ENCODE results near the gene PLAA.

Gene PLAA

GRCh38 chr9:26904070-26904469 is 43.0 kb downstream of the PLAA start (continued):
- TF ChIP-seq PRDM6 (tag by site-specific recombination; IDR thresholded peaks at IDR 0.05) (no peak), MEIS1 (CRISPR knock-in tag; IDR thresholded peaks at IDR 0.05; ENCODE audit: borderline replicate concordance) (no peak)

DNA sequence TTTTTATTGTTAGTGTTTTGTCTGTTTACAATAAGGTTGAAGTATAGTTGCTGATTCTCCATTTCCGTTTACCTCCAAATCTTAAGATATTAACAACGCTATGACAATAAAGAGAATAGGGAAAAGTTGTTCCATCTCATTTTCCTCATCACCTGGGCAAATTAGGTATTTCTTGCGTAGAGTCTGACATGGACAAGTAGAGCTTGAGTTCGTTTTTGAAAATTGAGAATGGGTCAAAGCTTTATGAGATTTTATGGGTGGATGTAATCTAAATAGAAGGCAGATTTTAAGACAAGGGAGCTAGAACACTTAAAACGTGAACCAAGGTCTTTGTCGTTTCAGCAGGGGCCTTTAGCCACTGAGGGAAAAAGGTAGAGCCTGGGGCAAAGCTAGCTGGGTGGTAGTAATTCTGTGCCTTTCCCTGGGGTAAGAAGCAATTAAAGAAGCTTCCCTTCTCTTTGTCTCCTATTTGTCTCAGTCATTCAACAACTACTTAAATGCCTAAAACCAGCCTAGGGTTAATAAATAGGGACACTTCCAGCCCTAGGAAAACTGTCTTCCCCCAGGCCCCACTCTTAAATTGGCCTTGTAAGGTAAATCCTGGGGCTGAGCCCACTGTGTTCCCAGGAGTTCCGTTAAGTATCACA is 53.9 kb downstream of the PLAA start:
- ChIA-PET POLR2A (interaction anchor here (0.8 to 3.0 kb wide), 5 partner anchors 10 to 59 kb away, joined by 3 to 20 read pairs (median 3); partner anchors contain the start of gene PLAA), CTCF (interaction anchor here (0.7 kb wide), 1 partner anchor 61 kb away, joined by 3 read pairs; no protein-coding TSS in a partner anchor)
- H3K27ac ChIP-seq (ENCODE audit: extremely low read depth, low read depth, low read length) = peak overlapping the region; percentile 94
- H3K9me3 ChIP-seq (ENCODE audit: control insufficient read depth, insufficient read depth, low read depth, low read length) = no peaks in the 10 kb centered on the region
- TF ChIP-seq ZNF623 (tag by site-specific recombination; IDR thresholded peaks at IDR 0.05) (0 out of 2 replicates have a peak, but pooled peaks have one; percentile 1), SETDB1 (IDR thresholded peaks at IDR 0.05; ENCODE audit: insufficient read length, low read length) (peak; percentile 6), OVOL3 (tag by site-specific recombination; IDR thresholded peaks at IDR 0.05) (no peak), ZNF335 (tag by site-specific recombination; conservative IDR thresholded peaks at IDR 0.05) (peak; percentile 53)
- TF ChIP-seq, protein P1, sequence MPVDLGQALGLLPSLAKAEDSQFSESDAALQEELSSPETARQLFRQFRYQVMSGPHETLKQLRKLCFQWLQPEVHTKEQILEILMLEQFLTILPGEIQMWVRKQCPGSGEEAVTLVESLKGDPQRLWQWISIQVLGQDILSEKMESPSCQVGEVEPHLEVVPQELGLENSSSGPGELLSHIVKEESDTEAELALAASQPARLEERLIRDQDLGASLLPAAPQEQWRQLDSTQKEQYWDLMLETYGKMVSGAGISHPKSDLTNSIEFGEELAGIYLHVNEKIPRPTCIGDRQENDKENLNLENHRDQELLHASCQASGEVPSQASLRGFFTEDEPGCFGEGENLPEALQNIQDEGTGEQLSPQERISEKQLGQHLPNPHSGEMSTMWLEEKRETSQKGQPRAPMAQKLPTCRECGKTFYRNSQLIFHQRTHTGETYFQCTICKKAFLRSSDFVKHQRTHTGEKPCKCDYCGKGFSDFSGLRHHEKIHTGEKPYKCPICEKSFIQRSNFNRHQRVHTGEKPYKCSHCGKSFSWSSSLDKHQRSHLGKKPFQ (tag by site-specific recombination; IDR thresholded peaks at IDR 0.05) = no peak
- no peaks in the 10 kb centered on the region for H3K4me1 ChIP-seq (ENCODE audit: control insufficient read depth, insufficient read depth, low read length)
- H3K36me3 ChIP-seq (ENCODE audit: control insufficient read depth in 2 of 2, insufficient read depth in 1 of 2, low read length in 2 of 2) = no peaks in the 10 kb centered on the region; a peak in 1 of 3 replicates
- H3K4me3 ChIP-seq (ENCODE audit: low read depth, low read length) = peak overlapping the region; percentile 100

- H3K4me1 ChIP-seq (ENCODE audit: control insufficient read depth, insufficient read depth, low read length) = no peaks in the 10 kb centered on the region
- H3K36me3 ChIP-seq (ENCODE audit: control insufficient read depth in 2 of 2, insufficient read depth in 1 of 2, low read length in 2 of 2) = no peaks in the 10 kb centered on the region; a peak in 1 of 3 replicates
- H3K9me3 ChIP-seq (ENCODE audit: control insufficient read depth, insufficient read depth, low read depth, low read length) = no peaks in the 10 kb centered on the region
- POLR2A ChIA-PET = interaction anchor here (0.6 to 3.0 kb wide), 12 partner anchors 10 to 76 kb away, joined by 3 to 20 read pairs (median 3); partner anchors contain the start of genes IFT74 and PLAA
- CTCF ChIA-PET = interaction anchor here (1.1 to 1.2 kb wide), 2 partner anchors 62 to 82 kb away, joined by 3 to 5 read pairs; no protein-coding TSS in a partner anchor
- H3K4me3 ChIP-seq (ENCODE audit: low read depth, low read length) = peak within 1 kb of the TSS; percentile 100
- peak within 1 kb of the TSS; percentile 94 for H3K27ac ChIP-seq (ENCODE audit: extremely low read depth, low read depth, low read length)
- peak; percentile 85 for TF ChIP-seq ZNF629 (tag by site-specific recombination; IDR thresholded peaks at IDR 0.05)
- TF ChIP-seq YY1 (tag by site-specific recombination; IDR thresholded peaks at IDR 0.05) = peak; percentile 44; the same call in 1 of the 2 replicates
- 0 out of 2 replicates have a peak, but pooled peaks have one; percentile 46 for TF ChIP-seq WT1 (tag by site-specific recombination; IDR thresholded peaks at IDR 0.05)
- TF ChIP-seq SP2 (tag by site-specific recombination; IDR thresholded peaks at IDR 0.05) = peak; percentile 72
- TF ChIP-seq, protein P2, sequence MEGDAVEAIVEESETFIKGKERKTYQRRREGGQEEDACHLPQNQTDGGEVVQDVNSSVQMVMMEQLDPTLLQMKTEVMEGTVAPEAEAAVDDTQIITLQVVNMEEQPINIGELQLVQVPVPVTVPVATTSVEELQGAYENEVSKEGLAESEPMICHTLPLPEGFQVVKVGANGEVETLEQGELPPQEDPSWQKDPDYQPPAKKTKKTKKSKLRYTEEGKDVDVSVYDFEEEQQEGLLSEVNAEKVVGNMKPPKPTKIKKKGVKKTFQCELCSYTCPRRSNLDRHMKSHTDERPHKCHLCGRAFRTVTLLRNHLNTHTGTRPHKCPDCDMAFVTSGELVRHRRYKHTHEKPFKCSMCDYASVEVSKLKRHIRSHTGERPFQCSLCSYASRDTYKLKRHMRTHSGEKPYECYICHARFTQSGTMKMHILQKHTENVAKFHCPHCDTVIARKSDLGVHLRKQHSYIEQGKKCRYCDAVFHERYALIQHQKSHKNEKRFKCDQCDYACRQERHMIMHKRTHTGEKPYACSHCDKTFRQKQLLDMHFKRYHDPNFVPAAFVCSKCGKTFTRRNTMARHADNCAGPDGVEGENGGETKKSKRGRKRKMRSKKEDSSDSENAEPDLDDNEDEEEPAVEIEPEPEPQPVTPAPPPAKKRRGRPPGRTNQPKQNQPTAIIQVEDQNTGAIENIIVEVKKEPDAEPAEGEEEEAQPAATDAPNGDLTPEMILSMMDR (tag by site-specific recombination; IDR thresholded peaks at IDR 0.05) = peak; percentile 70
- TF ChIP-seq, protein P3, sequence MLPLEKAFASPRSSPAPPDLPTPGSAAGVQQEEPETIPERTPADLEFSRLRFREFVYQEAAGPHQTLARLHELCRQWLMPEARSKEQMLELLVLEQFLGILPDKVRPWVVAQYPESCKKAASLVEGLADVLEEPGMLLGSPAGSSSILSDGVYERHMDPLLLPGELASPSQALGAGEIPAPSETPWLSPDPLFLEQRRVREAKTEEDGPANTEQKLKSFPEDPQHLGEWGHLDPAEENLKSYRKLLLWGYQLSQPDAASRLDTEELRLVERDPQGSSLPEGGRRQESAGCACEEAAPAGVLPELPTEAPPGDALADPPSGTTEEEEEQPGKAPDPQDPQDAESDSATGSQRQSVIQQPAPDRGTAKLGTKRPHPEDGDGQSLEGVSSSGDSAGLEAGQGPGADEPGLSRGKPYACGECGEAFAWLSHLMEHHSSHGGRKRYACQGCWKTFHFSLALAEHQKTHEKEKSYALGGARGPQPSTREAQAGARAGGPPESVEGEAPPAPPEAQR (tag by site-specific recombination; IDR thresholded peaks at IDR 0.05) = no peak
- peak; percentile 63 for TF ChIP-seq ZBTB8A (tag by site-specific recombination; IDR thresholded peaks at IDR 0.05)
- TF ChIP-seq ZBTB17 (tag by site-specific recombination; IDR thresholded peaks at IDR 0.05) = peak; percentile 97
- TF ChIP-seq KLF16 (tag by site-specific recombination; IDR thresholded peaks at IDR 0.05) = peak; percentile 37; the same call in 1 of the 2 replicates
- TF ChIP-seq, protein P4, sequence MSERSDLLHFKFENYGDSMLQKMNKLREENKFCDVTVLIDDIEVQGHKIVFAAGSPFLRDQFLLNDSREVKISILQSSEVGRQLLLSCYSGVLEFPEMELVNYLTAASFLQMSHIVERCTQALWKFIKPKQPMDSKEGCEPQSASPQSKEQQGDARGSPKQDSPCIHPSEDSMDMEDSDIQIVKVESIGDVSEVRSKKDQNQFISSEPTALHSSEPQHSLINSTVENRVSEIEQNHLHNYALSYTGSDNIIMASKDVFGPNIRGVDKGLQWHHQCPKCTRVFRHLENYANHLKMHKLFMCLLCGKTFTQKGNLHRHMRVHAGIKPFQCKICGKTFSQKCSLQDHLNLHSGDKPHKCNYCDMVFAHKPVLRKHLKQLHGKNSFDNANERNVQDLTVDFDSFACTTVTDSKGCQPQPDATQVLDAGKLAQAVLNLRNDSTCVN (tag by site-specific recombination; optimal IDR thresholded peaks at IDR 0.05) = peak; percentile 82
- TF ChIP-seq KLF9 (tag by site-specific recombination; IDR thresholded peaks at IDR 0.05; ENCODE audit: low read depth) = peak; percentile 38; the same call in 1 of the 2 replicates
- TF ChIP-seq EGR2 (tag by site-specific recombination; IDR thresholded peaks at IDR 0.05; ENCODE audit: low read depth) = peak; percentile 81
- TF ChIP-seq MZF1 (tag by site-specific recombination; IDR thresholded peaks at IDR 0.05; ENCODE audit: borderline replicate concordance) = peak; percentile 27
- TF ChIP-seq ZNF341 (tag by site-specific recombination; IDR thresholded peaks at IDR 0.05; ENCODE audit: low read depth) = peak; percentile 93
- peak; percentile 88 for TF ChIP-seq ZBTB20 (tag by site-specific recombination; IDR thresholded peaks at IDR 0.05)
- TF ChIP-seq ZNF626 (tag by site-specific recombination; IDR thresholded peaks at IDR 0.05) = no peak
These were observed 54.6 kb downstream of the PLAA start, which contains the start of gene CAAP1 for GRCh38 chr9:26892251-26893029. TSS of gene CAAP1 (minus strand) at chr9:26892802. CDS start at chr9:26892715, 87 bp downstream.
